Activated CD8-positive, alpha-beta memory T cell treated with anti-CD3 and anti-CD28 coated beads, Interleukin-2, amount 50 U/mL, for 1 hour (primary cell): Measurements from ENCODE around the gene KCNN2.
"Not testable (repeated sequence)": the region's sequence is repeated elsewhere in the genome, so short reads cannot be mapped to it uniquely, and the experiment has no call there.

Experiments used
- DNase-seq: peaks from one replicate; pipeline ENCODE4 v3.0.0-alpha.2; 2020; ENCODE audit errors: extremely low read depth

KCNN2 gene

GRCh38 chr5:114418176-114419066 is 56.6 kb downstream of the KCNN2 start:
- no peak for DNase-seq

GRCh38 chr5:114419067-114419388 is 57.2 kb downstream of the KCNN2 start:
- DNase-seq = no peak

GRCh38 chr5:114419959-114420358 is 58.1 kb downstream of the KCNN2 start:
- DNase-seq = no peak

- no peak for DNase-seq
Measured at GRCh38 chr5:114427204-114427603, 65.3 kb downstream of the KCNN2 start.

GRCh38 chr5:114430532-114430931 is 68.7 kb downstream of the KCNN2 start:
- no peak for DNase-seq

GRCh38 chr5:114432684-114433083 is 70.8 kb downstream of the KCNN2 start:
- not testable (repeated sequence) for DNase-seq

GRCh38 chr5:114434396-114435219 is 72.7 kb downstream of the KCNN2 start:
- DNase-seq = no peak

- DNase-seq = no peak
Measured at GRCh38 chr5:114435220-114435481, 73.3 kb downstream of the KCNN2 start.

- DNase-seq = no peak
Measured at GRCh38 chr5:114435885-114436299, 74.0 kb downstream of the KCNN2 start.

GRCh38 chr5:114437936-114438335 is 76.1 kb downstream of the KCNN2 start:
- no peak for DNase-seq

- DNase-seq = no peak
Measured at GRCh38 chr5:114438471-114438870, 76.6 kb downstream of the KCNN2 start.

- no peak for DNase-seq
Measured at GRCh38 chr5:114447084-114447773, 85.4 kb downstream of the KCNN2 start.

GRCh38 chr5:114448481-114448880 is 86.6 kb downstream of the KCNN2 start:
- DNase-seq = no peak

- no peak for DNase-seq
Measured at GRCh38 chr5:114449860-114450421, 88.1 kb downstream of the KCNN2 start.

GRCh38 chr5:114450437-114450836 is 88.6 kb downstream of the KCNN2 start:
- DNase-seq = no peak

- no peak for DNase-seq
Measured at GRCh38 chr5:114458726-114459125, 96.9 kb downstream of the KCNN2 start.

GRCh38 chr5:114467171-114467570 is 105.3 kb downstream of the KCNN2 start:
- DNase-seq = no peak

GRCh38 chr5:114467729-114468128 is 105.9 kb downstream of the KCNN2 start:
- DNase-seq = no peak

GRCh38 chr5:114469372-114469771 is 107.5 kb downstream of the KCNN2 start:
- no peak for DNase-seq

- DNase-seq = no peak
Measured at GRCh38 chr5:114471529-114471928, 109.7 kb downstream of the KCNN2 start.

GRCh38 chr5:114473541-114473940 is 111.7 kb downstream of the KCNN2 start:
- DNase-seq = no peak

- DNase-seq = no peak
Measured at GRCh38 chr5:114477816-114478334, 116.0 kb downstream of the KCNN2 start.
